Psoas muscle (tissue), 8 donors: ENCODE results near the gene TMC4. TPM values are rescaled to one million over a fixed set of nuclear protein-coding genes. Genes with fewer than 3 reads are reported as not detected.

Source experiments
- ATAC-seq, 4 donors: fragments of 200-7000 bp; cut with Tn5 transposase; one replicate each; pipeline ENCODE4 v1.9.1; 2020; ENCODE audit warnings: moderate library complexity in 3 of 4, mild to moderate bottlenecking in 2 of 4
- DNase-seq, 2 donors: peaks; one replicate each; pipeline ENCODE4 v3.0.0-alpha.2; 2020
- H3K27ac ChIP-seq: fragments of 200-600 bp; one replicate; pipeline ENCODE4 v1.8.0; 2022
- H3K27me3 ChIP-seq, 3 donors: fragments of 200-600 bp in 1 of 3; one replicate each; pipeline versions ENCODE4 v1.6.1 to v1.8.0; 2013 to 2022; ENCODE audit warnings: low read length in 2 of 3, mild to moderate bottlenecking in 2 of 3, moderate library complexity in 1 of 3; ENCODE audit not compliant: insufficient read depth in 3 of 3
- H3K36me3 ChIP-seq, 2 donors: fragments of 200-600 bp in 1 of 2; one replicate each; pipeline versions ENCODE4 v1.6.1 to v1.8.0; 2013 to 2022; ENCODE audit warnings: low read depth in 1 of 2, mild to moderate bottlenecking in 1 of 2, moderate library complexity in 1 of 2; ENCODE audit not compliant: insufficient read depth in 1 of 2
- H3K4me1 ChIP-seq: fragments of 200-600 bp; one replicate; pipeline ENCODE4 v1.8.0; 2022
- H3K4me3 ChIP-seq: fragments of 200-600 bp; one replicate; pipeline ENCODE4 v1.8.0; 2022; ENCODE audit warnings: mild to moderate bottlenecking
- H3K9me3 ChIP-seq: fragments of 200-600 bp; one replicate; pipeline ENCODE4 v1.8.0; 2022
- WGBS, 3 donors: extraction: QIAGEN DNeasy Blood & Tissue Kit; methylation state at CpG; one replicate each; pipeline versions ENCODE4 v1.1.6 to v1.1.7; 2013; 5-methylcytosine and 5-hydroxymethylcytosine counted together
- intact Hi-C, 2 donors: fragments of 100-400 bp; cut with DNase I; formaldehyde crosslinking; loops; one replicate each; pipeline versions ENCODE4 v1.11.0 to v1.14.2; 2022
- polyA plus RNA-seq, 3 donors: library from polyadenylated mRNA; stranded (reverse); fragments of 200-250 nt; gene quantifications; one replicate each; pipeline ENCODE4 v1.2.3, GENCODE V29; 2013
- total RNA-seq, 4 donors: library from RNA; stranded (reverse); fragmentation: NEBNext Ultra II Directional in 2 of 4; extraction: Animal tissue kit (Norgen Biotek cat#: 25700) in 2 of 4; gene quantifications; one replicate each; pipeline versions ENCODE4 v1.2.1 to v1.2.4, GENCODE V29; 2021 to 2023
- TF ChIP-seq, protein P1 (sequence below): fragments of 200-600 bp; IDR thresholded peaks from one replicate; pipeline ENCODE4 v1.8.0; 2022; ENCODE audit warnings: antibody characterized with exemption
- donor health status: healthy with polysubstance abuse.
- donor health status: DM: no; HTN: no; CAD: no; lungs with moderate emphysema.
- donor health status: Bipolar disorder and iron deficiency.
- donor health status: healthy.
- donor health status: DM: yes; HTN: yes; CAD: no.
- donor health status: DM: no; HTN: no; CAD: no.
- donor health status: DM: no; HTN: no; CAD: no.
- donor health status: DM: yes; HTN: yes; CAD: no.

The TMC4 gene
- total and polyA plus RNA-seq, 7 donors = 0.55 to 2.5 (median 0.70) TPM; not detected in 1

- TF ChIP-seq, protein P1, sequence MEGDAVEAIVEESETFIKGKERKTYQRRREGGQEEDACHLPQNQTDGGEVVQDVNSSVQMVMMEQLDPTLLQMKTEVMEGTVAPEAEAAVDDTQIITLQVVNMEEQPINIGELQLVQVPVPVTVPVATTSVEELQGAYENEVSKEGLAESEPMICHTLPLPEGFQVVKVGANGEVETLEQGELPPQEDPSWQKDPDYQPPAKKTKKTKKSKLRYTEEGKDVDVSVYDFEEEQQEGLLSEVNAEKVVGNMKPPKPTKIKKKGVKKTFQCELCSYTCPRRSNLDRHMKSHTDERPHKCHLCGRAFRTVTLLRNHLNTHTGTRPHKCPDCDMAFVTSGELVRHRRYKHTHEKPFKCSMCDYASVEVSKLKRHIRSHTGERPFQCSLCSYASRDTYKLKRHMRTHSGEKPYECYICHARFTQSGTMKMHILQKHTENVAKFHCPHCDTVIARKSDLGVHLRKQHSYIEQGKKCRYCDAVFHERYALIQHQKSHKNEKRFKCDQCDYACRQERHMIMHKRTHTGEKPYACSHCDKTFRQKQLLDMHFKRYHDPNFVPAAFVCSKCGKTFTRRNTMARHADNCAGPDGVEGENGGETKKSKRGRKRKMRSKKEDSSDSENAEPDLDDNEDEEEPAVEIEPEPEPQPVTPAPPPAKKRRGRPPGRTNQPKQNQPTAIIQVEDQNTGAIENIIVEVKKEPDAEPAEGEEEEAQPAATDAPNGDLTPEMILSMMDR = no peak
- ATAC-seq (peak in 2 of 4 donors; percentile 14 to 15), DNase-seq (no peak)
- Histone ChIP-seq H3K27me3 (no peaks in the 10 kb centered on the region), H3K4me3 (no peak overlapping the region), H3K9me3 (no peaks in the 10 kb centered on the region), H3K27ac (no peak overlapping the region), H3K4me1 (peaks cover 7% of the 10 kb centered on the region), H3K36me3 (peaks cover 10 to 95% of the 10 kb centered on the region in 2 donors)
- intact Hi-C loops = no loop called here
- 68 to 78% (median 69%) methylated on average over 10 of the region's 10 CpGs for WGBS, 3 donors
These were observed 19.1 kb downstream of the TMC4 start for GRCh38 chr19:54153731-54154326.

GRCh38 chr19:54152878-54153524, 20.0 kb downstream of the TMC4 start:
- intact Hi-C loops = no loop called here
- ATAC-seq = peak in 3 of 4 donors; percentile 7 to 17 (median 10)
- 84 to 89% (median 87%) methylated on average over 22 to 25 of the region's 25 CpGs for WGBS, 3 donors
- no peaks in the 10 kb centered on the region for H3K9me3 ChIP-seq
- H3K36me3 ChIP-seq = peaks cover 10 to 99% of the 10 kb centered on the region in 2 donors
- H3K4me3 ChIP-seq = no peak overlapping the region
- DNase-seq = no peak
- TF ChIP-seq, protein P1 = no peak
- H3K27me3 ChIP-seq = no peaks in the 10 kb centered on the region
- H3K4me1 ChIP-seq = no peaks in the 10 kb centered on the region
- no peak overlapping the region for H3K27ac ChIP-seq

DNA sequence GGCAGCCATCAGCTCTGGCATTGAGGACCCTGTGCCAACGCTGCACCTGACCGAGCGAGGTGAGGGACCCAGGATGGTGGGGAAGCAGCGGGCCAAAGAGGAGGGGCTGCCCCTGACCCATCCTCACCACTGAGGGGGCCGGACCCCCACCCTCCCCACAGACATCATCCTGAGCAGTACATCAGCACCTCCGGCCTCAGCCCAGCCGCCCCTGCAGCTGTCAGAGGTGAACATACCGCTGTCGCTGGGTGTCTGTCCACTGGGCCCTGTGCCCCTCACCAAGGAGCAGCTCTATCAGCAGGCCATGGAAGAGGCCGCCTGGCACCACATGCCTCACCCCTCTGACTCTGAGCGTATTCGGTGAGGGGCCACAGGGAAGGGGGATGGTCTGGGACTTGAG, 20.7 kb downstream of the TMC4 start:
- DNase-seq (no peak), ATAC-seq (peak in 2 of 4 donors; percentile 9 to 13)
- H3K4me3 ChIP-seq = no peak overlapping the region
- TF ChIP-seq, protein P1 = no peak
- H3K4me1 ChIP-seq = no peaks in the 10 kb centered on the region
- 81 to 90% (median 87%) methylated on average over 12 of the region's 12 CpGs for WGBS, 3 donors
- H3K36me3 ChIP-seq = peaks cover 11 to 99% of the 10 kb centered on the region in 2 donors
- H3K9me3 ChIP-seq = no peaks in the 10 kb centered on the region
- intact Hi-C loops = no loop called here
- no peaks in the 10 kb centered on the region for H3K27me3 ChIP-seq
- no peak overlapping the region for H3K27ac ChIP-seq

- 77 to 85% (median 82%) methylated on average over 23 of the region's 23 CpGs for WGBS, 3 donors
- Histone ChIP-seq H3K27me3 (no peaks in the 10 kb centered on the region), H3K36me3 (peaks cover 14 to 99% of the 10 kb centered on the region in 2 donors), H3K4me3 (no peak overlapping the region), H3K4me1 (no peaks in the 10 kb centered on the region), H3K9me3 (no peaks in the 10 kb centered on the region), H3K27ac (no peak overlapping the region)
- intact Hi-C loops = no loop called here
- ATAC-seq (no peak), DNase-seq (no peak)
- TF ChIP-seq, protein P1 = no peak
These were observed 21.5 kb downstream of the TMC4 start for GRCh38 chr19:54151362-54152035.
